Epidermal melanocyte (primary cell): ENCODE measurements around the gene FAM110D.

Experiments used
- DNase-seq: peaks from one replicate; pipeline ENCODE4 v3.0.0; 2011; ENCODE audit warnings: low spot score; ENCODE audit not compliant: insufficient read length

The FAM110D gene

GRCh38 chr1:26162220-26162709, 3.4 kb downstream of the FAM110D start:
- peak; percentile 20 for DNase-seq

GRCh38 chr1:26163684-26164035, 4.8 kb downstream of the FAM110D start:
- DNase-seq: peak; percentile 14

- peak; percentile 49 for DNase-seq
Measured at GRCh38 chr1:26164036-26164860, 5.4 kb downstream of the FAM110D start.

- DNase-seq: peak; percentile 5
Measured at GRCh38 chr1:26164861-26165842, 6.3 kb downstream of the FAM110D start.

GRCh38 chr1:26166719-26167281, 7.9 kb downstream of the FAM110D start:
- peak; percentile 5 for DNase-seq

GRCh38 chr1:26168410-26169197, 9.7 kb downstream of the FAM110D start, which contains the start of gene C1orf232:
TSS of gene C1orf232 (minus strand) at chr1:26168963. CDS start at chr1:26168499, 464 bp downstream.
- DNase-seq: peak; percentile 14

- DNase-seq: peak; percentile 14
Measured at GRCh38 chr1:26169198-26169554, 10.3 kb downstream of the FAM110D start.

GRCh38 chr1:26169669-26170471, 11.0 kb downstream of the FAM110D start, which contains the start of gene ZNF593:
TSS of gene ZNF593 (plus strand) at chr1:26169908. CDS start at chr1:26169984, 76 bp downstream.
- DNase-seq: peak; percentile 99

GRCh38 chr1:26170472-26170821, 11.6 kb downstream of the FAM110D start:
- DNase-seq: no peak

GRCh38 chr1:26171084-26172072, 12.5 kb downstream of the FAM110D start, which contains the start of gene ZNF593OS:
TSS of gene ZNF593OS (minus strand) at chr1:26171832. CDS start at chr1:26171661, 171 bp downstream.
- DNase-seq: peak; percentile 8

GRCh38 chr1:26175346-26175745, 16.5 kb downstream of the FAM110D start:
- DNase-seq: no peak

GRCh38 chr1:26177182-26177684, 18.4 kb downstream of the FAM110D start, which contains the start of gene CNKSR1:
TSS of gene CNKSR1 (plus strand) at chr1:26177491. CDS start at chr1:26177548, 57 bp downstream.
- no peak for DNase-seq

- no peak for DNase-seq
Measured at GRCh38 chr1:26180010-26180506, 21.2 kb downstream of the FAM110D start.

- no peak for DNase-seq
Measured at GRCh38 chr1:26181586-26182382, 22.9 kb downstream of the FAM110D start.

GRCh38 chr1:26182383-26182696, 23.5 kb downstream of the FAM110D start:
- DNase-seq: no peak

GRCh38 chr1:26184086-26184485, 25.2 kb downstream of the FAM110D start:
- no peak for DNase-seq

GRCh38 chr1:26184883-26185282, 26.0 kb downstream of the FAM110D start:
- DNase-seq: no peak
